Anterior cingulate cortex (tissue), 58 donors: ENCODE measurements around the gene SNAPC1.

Source experiments
- DNase-seq, 58 donors: peaks; one replicate each; lab custom pipeline; 2025; lab: John Stamatoyannopoulos, UW

The SNAPC1 gene

GRCh38 chr14:61803755-61804154 is 41.5 kb downstream of the SNAPC1 start:
- DNase-seq = no peak

GRCh38 chr14:61805451-61805850 is 43.2 kb downstream of the SNAPC1 start:
- DNase-seq = no peak

GRCh38 chr14:61811882-61812346 is 49.7 kb downstream of the SNAPC1 start:
- DNase-seq = no peak

GRCh38 chr14:61812347-61813095 is 50.3 kb downstream of the SNAPC1 start, which contains the start of gene SYT16:
Gene SYT16 (plus strand): TSS chr14:61812703.
- peak in 17 of 58 donors; percentile 7 to 57 (median 28) for DNase-seq

- peak in 6 of 58 donors; percentile 25 to 59 (median 39) for DNase-seq
Measured at GRCh38 chr14:61813096-61813606, 50.9 kb downstream of the SNAPC1 start.

- DNase-seq = no peak
Measured at GRCh38 chr14:61822458-61822857, 60.2 kb downstream of the SNAPC1 start.

GRCh38 chr14:61832783-61833182 is 70.6 kb downstream of the SNAPC1 start:
- no peak for DNase-seq

- DNase-seq = no peak
Measured at GRCh38 chr14:61836184-61836583, 74.0 kb downstream of the SNAPC1 start.

GRCh38 chr14:61836807-61837206 is 74.6 kb downstream of the SNAPC1 start:
- no peak for DNase-seq

GRCh38 chr14:61837336-61838229 is 75.4 kb downstream of the SNAPC1 start:
- peak in 53 of 58 donors; percentile 7 to 86 (median 58) for DNase-seq

- DNase-seq = no peak
Measured at GRCh38 chr14:61838661-61839245, 76.5 kb downstream of the SNAPC1 start.

GRCh38 chr14:61839507-61839906 is 77.3 kb downstream of the SNAPC1 start:
- DNase-seq = no peak

GRCh38 chr14:61841145-61841544 is 78.9 kb downstream of the SNAPC1 start:
- DNase-seq = peak in 6 of 58 donors; percentile 2 to 38 (median 18)
